NK-92 treated with Interleukin-12 subunit alpha and Interleukin-12 subunit beta, amount 100 ng/mL, for 24 hours (cell line): Measurements from ENCODE around the gene CST3.
"Not testable (repeated sequence)": the region's sequence is repeated elsewhere in the genome, so short reads cannot be mapped to it uniquely, and the experiment has no call there.

Source experiments
- DNase-seq: peaks from one replicate; lab custom pipeline; 2025; lab: John Stamatoyannopoulos, UW

Gene CST3

GRCh38 chr20:23627501-23627900, 10.3 kb downstream of the CST3 start:
- DNase-seq = no peak

- DNase-seq = no peak
These were observed 11.6 kb downstream of the CST3 start for GRCh38 chr20:23626040-23626620.

- DNase-seq = no peak
These were observed 12.4 kb downstream of the CST3 start for GRCh38 chr20:23625236-23625964.

- DNase-seq = no peak
These were observed 13.4 kb downstream of the CST3 start for GRCh38 chr20:23624324-23624691.

DNA sequence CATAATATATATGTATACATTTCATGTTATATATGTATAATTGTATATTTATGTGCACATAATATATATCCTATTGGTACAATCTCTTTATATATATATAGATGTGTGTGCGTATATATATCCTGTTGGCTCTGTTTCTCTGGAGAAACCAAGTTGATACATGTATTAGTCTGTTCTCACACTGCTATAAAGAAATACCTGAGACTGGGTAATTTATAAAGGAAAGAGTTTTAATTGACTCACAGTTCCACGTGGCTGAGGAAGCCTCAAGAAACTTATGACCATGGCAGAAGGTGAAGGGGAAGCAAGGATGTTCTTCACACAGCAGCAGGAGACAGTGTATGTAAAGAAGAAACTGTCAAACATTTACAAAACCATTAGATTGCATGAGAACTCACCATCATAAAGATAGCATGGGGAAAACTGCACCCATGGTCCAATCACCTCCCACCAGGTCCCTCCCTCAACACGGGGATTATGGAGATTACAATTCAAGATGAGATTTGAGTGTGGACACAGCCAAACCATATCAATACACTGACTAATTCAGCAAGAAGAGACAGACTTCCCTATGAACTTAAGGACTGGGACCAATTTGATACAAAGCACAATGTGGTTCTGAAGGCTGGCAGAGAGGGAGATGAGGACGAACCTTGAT, 14.0 kb downstream of the CST3 start:
- DNase-seq = no peak

DNA sequence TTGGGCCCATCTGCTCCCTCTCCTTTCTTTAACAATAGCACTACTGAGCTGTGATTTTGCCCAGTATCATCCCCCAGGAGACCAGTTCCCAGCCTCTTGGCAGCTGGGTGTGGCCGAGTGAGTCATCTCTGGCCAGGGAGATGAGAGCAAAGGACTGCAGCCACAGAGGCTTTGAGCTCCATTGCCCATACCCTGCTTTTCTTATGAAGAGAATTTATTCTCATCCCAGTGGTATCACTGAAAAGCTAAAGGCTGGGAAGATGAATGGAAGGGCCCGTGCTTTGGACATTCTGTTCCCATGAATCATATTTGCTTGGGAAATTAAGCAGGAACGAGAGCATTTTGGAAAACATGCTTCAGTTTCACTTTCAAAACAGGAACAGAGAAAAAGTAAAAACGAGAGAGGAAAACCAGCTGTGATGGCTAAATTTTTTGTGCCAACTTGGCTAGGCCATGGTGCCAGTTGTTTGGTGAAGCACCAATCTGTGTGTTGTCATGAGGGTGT, 14.9 kb downstream of the CST3 start:
- DNase-seq = no peak

- not testable (repeated sequence) for DNase-seq
These were observed 15.4 kb downstream of the CST3 start for GRCh38 chr20:23622401-23622800.

DNA sequence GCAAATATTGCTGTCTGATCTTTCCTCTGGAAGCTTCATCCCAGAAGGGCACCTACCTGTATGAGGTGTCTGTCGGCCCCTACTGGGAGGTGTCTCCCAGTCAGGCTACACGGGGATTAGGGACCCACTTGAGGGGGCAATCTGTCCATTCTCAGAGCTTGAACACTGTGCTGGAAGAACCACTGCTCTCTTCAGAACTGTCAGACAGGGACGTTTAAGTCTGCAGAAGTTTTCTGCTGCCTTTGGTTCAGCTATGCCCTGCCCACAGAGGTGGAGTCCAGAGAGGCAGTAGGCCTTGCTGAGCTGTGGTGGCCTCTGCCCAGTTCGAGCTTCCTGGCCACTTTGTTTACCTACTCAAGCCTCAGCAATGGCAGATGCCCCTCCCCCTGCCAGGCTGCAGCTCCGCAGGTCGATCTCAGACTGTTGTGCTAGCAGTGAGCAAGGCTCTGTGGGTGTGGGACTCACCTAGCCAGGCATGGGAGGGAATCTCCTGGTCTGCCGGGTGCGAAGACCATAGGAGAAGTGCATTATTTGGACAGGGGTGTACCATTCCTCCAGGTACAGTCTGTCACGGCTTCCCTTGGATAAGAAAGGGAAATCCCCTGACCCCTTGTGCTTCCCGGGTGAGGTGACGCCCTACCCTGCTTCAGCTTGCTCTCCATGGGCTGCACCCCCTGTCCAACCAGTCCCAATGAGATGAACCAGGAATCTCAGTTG, 16.9 kb downstream of the CST3 start:
- not testable (repeated sequence) for DNase-seq

DNA sequence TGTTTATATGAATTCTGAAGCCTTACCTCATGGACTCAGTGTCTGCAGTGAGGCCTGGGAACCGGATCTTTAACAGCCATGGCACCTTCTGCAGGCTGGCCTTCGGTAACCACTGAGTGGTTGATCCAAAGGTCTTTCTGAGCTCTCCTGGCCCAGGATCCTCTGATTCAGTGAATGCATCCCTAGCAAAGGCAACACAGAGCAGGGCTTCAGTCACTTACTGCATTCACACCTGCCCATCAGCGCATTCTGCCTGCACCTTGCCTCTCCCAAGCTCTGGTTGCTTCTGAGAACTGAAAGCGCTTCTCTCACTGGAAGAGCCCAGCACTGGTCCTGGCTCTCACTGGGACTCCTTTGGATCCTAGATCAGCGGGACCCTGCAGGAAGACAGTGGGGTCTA, 23.6 kb downstream of the CST3 start:
- DNase-seq = no peak

- DNase-seq = no peak
These were observed 24.1 kb downstream of the CST3 start for GRCh38 chr20:23613676-23614075.

DNA sequence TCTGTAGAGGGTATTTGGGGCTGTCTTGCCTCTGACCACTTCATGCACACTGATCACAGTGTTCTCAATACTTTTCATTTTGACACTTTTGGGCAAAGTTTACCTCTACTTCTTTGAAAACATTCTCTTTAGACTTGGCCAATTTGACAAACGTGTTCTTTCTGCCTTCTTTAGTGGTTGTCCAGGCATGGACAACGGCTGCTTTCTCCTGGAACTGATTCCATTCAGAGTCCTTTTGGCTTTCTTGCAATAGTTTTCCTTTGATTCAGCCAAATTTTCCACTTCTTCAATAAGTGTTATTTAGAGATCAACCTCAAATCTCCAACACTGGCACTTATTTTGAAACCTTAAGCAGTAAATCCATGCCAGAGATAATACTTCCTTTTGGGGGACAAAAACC, 25.4 kb downstream of the CST3 start:
- no peak for DNase-seq

DNA sequence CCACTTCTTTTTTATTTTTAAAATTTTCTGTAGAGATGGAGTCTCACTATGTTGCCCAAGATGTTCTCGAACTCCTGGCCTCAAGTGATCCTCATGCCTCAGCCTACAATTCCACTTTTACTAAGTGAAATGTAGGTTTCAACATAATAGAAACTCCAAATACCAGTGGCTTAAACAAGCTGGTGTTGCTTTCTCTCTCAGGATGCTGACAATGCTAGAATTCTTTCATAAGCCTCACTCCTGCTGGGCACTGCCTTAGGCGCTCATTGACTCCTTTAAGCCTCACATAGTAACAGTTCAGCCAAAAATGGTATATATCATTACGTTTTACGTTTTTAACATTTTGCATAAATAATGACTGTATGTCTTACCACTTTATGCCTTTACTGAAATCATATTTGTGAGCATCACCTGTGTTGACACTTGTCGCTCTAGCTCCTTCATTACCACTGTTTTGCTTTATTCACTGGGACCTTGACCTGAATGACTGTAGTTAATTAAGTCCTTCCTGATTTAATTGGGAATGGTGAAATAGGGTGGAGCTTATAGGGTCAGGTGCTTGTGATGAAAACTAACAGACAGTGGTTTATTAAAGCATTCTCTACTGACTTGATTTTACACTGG, 28.2 kb downstream of the CST3 start:
- no peak for DNase-seq

GRCh38 chr20:23608251-23608846, 29.4 kb downstream of the CST3 start:
- no peak for DNase-seq

- DNase-seq = no peak
These were observed 30.1 kb downstream of the CST3 start for GRCh38 chr20:23607497-23608245.

DNA sequence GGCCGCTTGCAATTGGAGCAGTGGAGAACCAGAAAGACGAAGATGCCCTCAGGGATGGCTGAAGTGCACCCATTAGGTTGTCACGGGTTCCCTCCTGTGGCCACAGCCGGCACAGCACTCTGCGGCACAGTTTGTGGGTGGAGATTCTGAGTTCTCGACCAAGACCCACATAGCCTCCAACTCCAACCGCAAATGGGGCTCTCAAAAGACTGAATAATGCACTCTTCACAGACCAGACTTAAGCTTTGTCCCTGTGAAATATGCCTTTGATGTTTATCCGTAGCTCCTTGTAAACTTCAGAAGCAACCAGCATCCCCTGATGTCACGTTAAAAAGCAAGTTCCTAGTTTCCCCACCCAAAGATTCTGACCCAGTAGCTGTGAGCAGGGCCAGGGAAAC, 31.1 kb downstream of the CST3 start:
- peak; percentile 57 for DNase-seq

GRCh38 chr20:23605867-23606651, 31.7 kb downstream of the CST3 start, which contains the start of gene CST9:
Gene CST9, minus strand, starts transcription at chr20:23605917. Its CDS starts 53 bp downstream, at chr20:23605864.
- no peak for DNase-seq

DNA sequence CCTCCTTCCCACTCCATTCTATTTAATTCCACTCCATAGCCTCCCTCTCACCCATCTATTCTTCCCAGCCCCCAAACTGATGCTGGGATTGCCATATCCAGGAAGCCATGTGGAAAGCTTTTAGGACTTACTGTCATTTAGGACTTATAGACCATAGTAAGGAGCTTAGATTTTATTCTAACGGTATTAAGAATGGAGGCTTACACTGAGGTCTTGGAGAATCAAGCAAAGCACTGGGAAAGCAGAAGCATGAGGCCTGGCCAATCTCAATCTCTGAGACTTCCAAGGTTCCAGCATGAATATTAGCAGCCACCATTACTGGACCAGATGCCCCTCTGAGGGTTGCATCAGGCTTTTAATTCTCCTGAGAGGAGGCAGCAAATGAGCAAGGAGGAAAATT, 33.4 kb downstream of the CST3 start:
- no peak for DNase-seq

DNA sequence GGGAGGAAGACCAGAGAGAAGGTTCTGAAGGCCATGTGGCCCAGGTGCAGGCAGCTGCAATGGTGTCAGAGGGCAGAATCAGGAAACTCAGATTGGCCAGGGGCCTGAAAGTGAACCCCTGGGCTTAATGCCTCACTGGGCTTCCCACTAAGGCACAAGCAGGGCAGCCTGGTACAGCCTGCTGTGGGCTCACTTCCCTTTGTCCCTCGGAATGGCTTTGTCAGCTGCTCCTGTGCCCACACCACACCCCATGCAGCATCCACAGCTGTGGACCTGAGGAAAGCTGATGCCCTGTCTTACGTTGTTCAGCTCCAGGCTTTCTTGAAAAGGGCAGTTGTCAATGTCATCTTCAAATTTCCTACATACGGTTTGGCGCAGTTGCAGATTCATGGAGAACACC, 34.4 kb downstream of the CST3 start:
- no peak for DNase-seq

GRCh38 chr20:23602699-23603098, 35.1 kb downstream of the CST3 start:
- no peak for DNase-seq

- DNase-seq = no peak
These were observed 35.5 kb downstream of the CST3 start for GRCh38 chr20:23602241-23602640.
